PFSK-1 (cell line): ENCODE data around the gene INIP.

Experiments used
- FOXP2 ChIP-seq: optimal IDR thresholded peaks from 2 replicates; pipeline ENCODE3; 2011; ENCODE audit warnings: borderline replicate concordance, control low read depth, inconsistent platforms; ENCODE audit not compliant: insufficient read depth; ENCODE audit errors: extremely low read length, extremely low read depth
- POLR2AphosphoS5 ChIP-seq: IDR thresholded peaks from 2 replicates; pipeline ENCODE4 v1.6.1; 2012; ENCODE audit warnings: low read depth, mild to moderate bottlenecking, control low read depth, low read length, moderate library complexity
- REST ChIP-seq, 2 experiments: IDR thresholded peaks; 2 replicates each; pipeline versions ENCODE4 v1.6.1 to v1.8.0; 2011 to 2012; ENCODE audit warnings: low read depth in 2 of 2, low read length in 2 of 2, control low read depth in 1 of 2, inconsistent platforms in 1 of 2, mild to moderate bottlenecking in 1 of 2, moderate library complexity in 1 of 2; ENCODE audit not compliant: insufficient read depth in 1 of 2
- SIN3A ChIP-seq: IDR thresholded peaks from 2 replicates; pipeline ENCODE4 v1.6.1; 2012; ENCODE audit warnings: mild to moderate bottlenecking, low read length, moderate library complexity, borderline replicate concordance; ENCODE audit not compliant: insufficient read depth
- TAF1 ChIP-seq: IDR thresholded peaks from 2 replicates; pipeline ENCODE4 v1.6.1; 2012; ENCODE audit warnings: low read length, control low read depth, borderline replicate concordance; ENCODE audit not compliant: insufficient read depth

The INIP gene

GRCh38 chr9:112699230-112699629 is 18.7 kb downstream of the INIP start:
- TF ChIP-seq SIN3A (no peak), FOXP2 (no peak), TAF1 (no peak), REST (IDR thresholded peaks at IDR 0.05; ENCODE audit: insufficient read depth in 1 of 2, low read depth in 2 of 2, low read length in 2 of 2) (no peak), POLR2AphosphoS5 (no peak)

GRCh38 chr9:112696461-112696860 is 21.5 kb downstream of the INIP start:
- no peak for TF ChIP-seq REST (IDR thresholded peaks at IDR 0.05; ENCODE audit: insufficient read depth in 1 of 2, low read depth in 2 of 2, low read length in 2 of 2)
- TF ChIP-seq SIN3A = no peak
- TF ChIP-seq FOXP2 = no peak
- TF ChIP-seq TAF1 = no peak
- no peak for TF ChIP-seq POLR2AphosphoS5

- TF ChIP-seq SIN3A (no peak), POLR2AphosphoS5 (no peak), TAF1 (no peak), REST (IDR thresholded peaks at IDR 0.05; ENCODE audit: insufficient read depth in 1 of 2, low read depth in 2 of 2, low read length in 2 of 2) (no peak), FOXP2 (no peak)
Measured at GRCh38 chr9:112694706-112695555, 23.0 kb downstream of the INIP start.

- TF ChIP-seq POLR2AphosphoS5 (no peak), SIN3A (no peak), FOXP2 (no peak), TAF1 (no peak), REST (IDR thresholded peaks at IDR 0.05; ENCODE audit: insufficient read depth in 1 of 2, low read depth in 2 of 2, low read length in 2 of 2) (no peak)
Measured at GRCh38 chr9:112689161-112689740, 28.7 kb downstream of the INIP start.
